RCC 7860 (cell line): Measurements from ENCODE around the gene PPM1M.

Experiments
- DNase-seq: peaks from one replicate; pipeline ENCODE4 v3.0.0-alpha.2; 2015; ENCODE audit warnings: low spot score
- FAIRE-seq: peaks from 2 replicates; lab custom pipeline; 2012; peaks lifted over from hg19 to GRCh38; lab: Jason Lieb, UNC

PPM1M gene

GRCh38 chr3:52243791-52244628 is 1.5 kb upstream of the PPM1M start:
- FAIRE-seq: no peak
- DNase-seq: peak; percentile 34

DNA sequence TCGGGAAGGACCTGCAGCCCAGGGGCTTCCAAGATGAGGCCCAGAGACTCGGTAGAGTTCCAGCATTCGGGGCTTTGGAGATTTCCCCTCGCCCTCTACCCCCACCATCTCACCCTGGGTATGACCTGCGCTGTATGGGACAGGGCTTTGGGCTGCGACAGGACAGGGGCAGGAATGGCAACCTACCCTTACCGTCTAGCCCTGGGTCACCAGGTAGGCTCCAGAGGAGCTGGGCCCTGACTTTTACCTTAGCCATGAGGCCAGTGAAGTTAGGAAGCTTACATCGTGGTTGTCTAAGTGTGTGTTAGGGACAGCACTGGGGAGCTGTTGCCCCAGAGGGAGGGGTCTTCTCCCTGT is 683 bp downstream of the PPM1M start:
- no peak for FAIRE-seq
- DNase-seq: no peak

DNA sequence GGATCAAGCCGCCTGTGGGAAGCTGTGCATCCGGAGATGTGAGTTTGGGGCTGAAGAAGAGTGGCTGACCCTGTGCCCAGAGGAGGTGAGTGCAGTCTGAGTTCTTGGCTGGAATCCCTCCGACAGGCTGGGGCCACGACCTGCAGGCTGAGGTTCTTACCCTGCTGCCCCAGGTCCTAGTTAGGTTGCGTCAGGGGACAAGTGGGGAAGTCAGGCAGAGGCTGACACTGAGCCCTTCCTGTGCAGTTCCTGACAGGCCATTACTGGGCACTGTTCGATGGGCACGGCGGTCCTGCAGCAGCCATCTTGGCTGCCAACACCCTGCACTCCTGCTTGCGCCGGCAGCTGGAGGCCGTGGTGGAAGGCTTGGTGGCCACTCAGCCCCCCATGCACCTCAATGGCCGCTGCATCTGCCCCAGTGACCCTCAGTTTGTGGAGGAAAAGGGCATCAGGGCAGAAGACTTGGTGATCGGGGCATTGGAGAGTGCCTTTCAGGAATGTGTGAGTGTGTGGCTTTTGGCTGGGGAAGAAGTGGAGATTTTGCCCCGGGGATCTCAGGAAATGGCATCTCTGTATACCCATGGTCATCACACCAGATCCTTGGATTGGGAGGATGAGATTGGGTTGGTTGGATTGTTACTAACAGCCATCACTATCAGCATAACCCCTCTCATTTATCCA is 1.3 kb downstream of the PPM1M start:
- DNase-seq (no peak), FAIRE-seq (no peak)

DNA sequence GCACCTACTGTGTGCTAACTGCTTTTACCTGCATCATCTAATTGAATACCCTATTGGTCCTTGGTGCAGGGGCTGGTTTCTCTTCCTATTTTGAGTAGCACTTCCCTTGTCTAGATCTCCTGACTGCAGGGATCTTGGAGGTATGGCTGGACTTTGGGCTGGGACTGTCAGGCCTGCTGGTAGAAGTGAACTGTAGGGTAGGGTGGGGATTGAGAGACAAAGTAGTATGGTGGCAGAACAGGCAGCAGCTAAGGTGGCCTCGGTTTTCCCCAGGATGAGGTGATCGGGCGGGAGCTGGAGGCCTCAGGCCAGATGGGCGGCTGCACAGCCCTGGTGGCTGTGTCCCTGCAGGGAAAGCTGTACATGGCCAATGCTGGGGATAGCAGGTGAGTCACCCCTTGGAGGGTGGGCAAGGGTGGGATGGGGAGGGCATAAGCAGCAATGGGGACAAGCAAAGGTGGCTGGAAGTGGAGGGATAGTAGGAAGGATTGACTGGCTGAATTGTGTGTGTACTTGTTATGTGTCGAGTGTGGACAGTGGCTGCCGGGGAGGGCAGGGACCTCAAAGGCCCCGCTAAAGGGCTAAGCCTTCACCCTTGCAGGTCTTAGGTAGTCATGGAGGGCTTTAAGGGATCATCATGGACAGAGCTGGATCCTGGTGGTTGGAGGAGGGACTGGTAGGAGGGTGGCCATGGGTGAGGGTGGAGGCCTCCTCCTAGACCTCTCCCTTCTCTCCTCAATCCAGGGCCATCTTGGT is 2.0 kb downstream of the PPM1M start:
- DNase-seq (no peak), FAIRE-seq (no peak)

DNA sequence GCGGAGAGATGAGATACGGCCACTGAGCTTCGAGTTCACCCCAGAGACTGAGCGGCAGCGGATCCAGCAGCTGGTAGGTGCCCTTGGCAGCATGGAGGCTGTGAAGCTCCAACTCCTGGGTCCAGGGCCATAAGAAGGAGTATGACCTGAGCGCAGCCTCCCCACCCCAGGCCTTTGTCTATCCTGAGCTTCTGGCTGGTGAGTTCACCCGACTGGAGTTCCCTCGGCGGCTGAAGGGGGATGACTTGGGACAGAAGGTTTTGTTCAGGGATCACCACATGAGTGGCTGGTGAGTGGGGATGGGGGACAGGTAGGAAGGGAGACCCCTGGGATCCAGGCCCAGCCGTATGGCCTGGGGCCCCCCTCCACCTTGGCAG is 2.6 kb downstream of the PPM1M start:
- FAIRE-seq (no peak), DNase-seq (no peak)

GRCh38 chr3:52248816-52249547 is 3.4 kb downstream of the PPM1M start:
- FAIRE-seq: no peak
- DNase-seq: no peak

DNA sequence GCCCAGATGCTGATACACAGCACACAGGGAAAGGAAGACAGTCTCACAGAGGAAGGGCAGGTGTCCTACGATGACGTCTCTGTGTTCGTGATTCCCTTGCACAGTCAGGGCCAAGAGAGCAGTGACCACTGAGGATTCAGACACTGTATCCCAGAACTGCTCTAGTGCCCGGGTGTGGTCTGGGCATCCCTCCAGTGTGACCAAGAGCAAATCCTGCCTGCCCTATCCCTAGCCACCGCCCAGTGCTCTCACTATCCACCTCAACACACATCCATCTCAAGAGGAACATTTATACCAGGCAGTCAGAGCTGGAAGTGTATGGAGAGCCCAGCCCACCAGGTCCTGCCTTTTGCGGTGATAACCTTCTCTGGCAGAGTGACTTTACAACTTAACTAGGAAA is 4.1 kb downstream of the PPM1M start:
- no peak for FAIRE-seq
- DNase-seq: no peak

GRCh38 chr3:52250122-52250521 is 4.6 kb downstream of the PPM1M start:
- DNase-seq: no peak
- FAIRE-seq: no peak

GRCh38 chr3:52253314-52254304 is 8.1 kb downstream of the PPM1M start:
- no peak for FAIRE-seq
- DNase-seq: peak; percentile 3

DNA sequence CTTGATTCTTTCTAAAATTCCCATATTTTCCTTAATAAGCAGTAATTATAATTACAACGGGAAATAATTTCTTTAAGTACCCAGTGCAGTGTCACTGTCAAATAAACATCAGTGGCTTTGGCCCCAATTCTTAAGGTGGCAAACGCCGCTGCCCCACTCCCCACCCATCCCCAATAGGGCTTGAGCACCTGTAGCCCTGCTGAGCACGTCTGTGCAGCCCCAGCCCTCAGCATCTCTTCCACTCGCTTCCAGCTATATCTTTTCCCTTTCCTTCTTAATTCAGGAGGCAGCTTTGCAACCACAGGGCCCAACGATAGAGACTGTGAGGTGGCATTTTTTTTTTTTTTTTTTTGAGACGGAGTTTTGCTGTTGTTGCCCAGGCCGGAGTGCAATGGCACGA is 9.0 kb downstream of the PPM1M start:
- DNase-seq (no peak), FAIRE-seq (no peak)

DNA sequence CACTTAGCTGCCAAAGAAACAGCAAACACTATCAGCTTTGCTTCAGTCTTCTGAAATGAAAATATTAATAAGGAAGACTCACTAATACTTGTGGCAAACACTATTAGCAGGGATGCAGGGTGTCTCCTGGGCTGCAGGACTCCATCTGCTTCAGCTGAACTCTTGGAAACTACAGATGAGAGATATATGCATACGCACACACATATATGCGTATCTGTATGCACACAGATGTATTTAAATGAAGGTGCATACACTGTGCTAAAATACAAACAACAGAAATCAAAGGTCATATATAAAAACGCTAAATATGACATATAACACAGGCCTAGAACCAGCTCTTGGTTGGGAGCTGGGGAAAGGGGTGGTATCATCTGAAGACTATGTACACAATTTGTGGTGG is 10.6 kb downstream of the PPM1M start:
- DNase-seq (no peak), FAIRE-seq (no peak)

DNA sequence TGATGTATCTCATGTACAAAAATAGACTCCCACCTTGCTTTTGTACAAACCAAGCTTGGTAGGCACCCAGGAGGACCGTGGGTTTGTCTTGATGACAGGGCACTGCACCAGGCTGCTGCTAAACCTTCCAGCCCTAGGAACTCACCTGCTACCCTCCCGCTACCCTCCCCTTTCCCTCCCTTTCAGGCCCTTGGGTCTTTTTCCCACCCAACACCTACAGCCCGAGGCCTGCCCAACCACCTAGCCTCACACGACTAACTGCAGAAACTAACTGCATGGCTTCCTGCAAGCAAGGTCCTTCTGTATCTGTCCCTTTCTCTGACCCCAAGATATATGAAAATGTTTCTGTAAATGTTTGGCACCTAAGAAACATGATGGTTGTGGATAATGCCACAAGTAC is 11.1 kb downstream of the PPM1M start:
- DNase-seq (no peak), FAIRE-seq (no peak)

DNA sequence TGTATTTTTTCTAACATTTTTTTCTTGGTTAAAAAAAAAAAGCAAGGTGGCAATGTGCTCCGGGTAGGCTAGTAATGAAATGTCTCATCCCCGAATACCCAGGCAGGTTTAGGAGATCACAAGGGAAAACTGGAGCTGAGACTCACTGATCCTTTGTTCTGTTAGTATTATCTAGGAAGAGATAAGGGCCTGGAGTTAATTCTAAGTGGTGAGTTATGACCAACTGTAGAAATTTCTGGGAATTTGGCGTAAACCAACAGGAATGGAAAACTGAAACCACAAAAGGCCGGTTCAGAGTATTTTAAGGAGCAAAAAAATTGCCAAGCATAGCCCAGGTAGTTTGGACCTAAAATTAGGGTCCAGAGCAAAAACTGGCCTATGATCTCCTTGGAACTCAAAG is 12.4 kb downstream of the PPM1M start:
- FAIRE-seq: no peak
- DNase-seq: no peak

- DNase-seq (no peak), FAIRE-seq (no peak)
These were observed 13.5 kb downstream of the PPM1M start for GRCh38 chr3:52259035-52259434.

DNA sequence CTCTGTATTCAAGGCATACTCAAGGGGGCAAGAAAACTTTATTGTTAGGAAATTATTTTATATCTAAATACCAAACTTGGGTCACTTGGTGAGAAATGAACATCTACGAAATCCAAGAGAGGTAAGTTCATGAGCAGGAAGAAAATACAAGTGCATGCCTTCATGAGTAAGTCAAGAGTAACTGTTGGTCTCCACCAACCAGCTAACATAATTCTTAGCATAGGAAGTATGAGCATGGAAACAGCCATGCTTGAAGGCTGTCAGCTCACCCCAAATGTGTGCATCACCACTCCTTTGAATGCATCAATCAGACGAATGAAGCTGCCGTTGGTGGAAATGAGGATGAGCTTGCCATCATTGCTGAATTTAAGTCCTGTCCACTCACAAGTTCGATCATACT is 13.9 kb downstream of the PPM1M start:
- FAIRE-seq (no peak), DNase-seq (no peak)

DNA sequence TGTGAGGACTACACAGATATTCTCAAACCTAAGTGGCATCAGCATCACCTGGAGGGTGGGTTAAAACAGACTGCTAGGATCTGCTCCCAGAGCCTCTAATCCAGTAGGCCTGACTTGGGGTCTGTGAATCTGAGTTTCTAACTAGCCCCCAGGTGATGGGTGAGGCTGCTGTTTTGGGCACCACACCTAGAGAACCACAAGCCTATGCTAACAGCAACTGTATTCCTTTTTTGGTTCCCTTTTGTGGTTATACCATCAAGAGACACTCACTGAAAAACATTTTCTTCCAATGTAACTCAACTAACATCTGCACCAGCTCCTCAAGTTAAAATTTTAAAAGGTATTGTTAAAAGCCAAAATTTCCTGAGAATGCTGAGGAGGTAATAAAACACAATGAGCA is 16.9 kb downstream of the PPM1M start:
- DNase-seq: no peak
- no peak for FAIRE-seq

- FAIRE-seq (no peak), DNase-seq (no peak)
These were observed 19.8 kb downstream of the PPM1M start for GRCh38 chr3:52265387-52265786.

DNA sequence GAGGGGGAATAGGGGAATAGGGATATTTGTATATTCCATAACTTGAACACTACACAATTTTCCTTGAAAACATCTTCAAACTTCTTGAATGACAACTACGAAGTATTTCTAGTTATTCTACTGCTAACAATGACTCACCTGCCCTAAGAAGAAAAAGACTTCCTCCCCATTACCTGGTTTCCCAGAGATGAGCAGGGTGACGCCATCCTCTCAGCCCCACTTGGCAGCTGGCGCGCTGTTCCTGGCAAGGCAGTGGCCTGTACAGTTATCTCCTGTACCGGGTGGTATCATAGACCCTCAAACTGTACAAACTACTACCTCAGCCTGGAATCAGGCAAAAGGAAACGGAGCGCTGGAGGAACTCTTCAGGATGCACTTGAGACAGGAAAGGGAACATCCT is 22.5 kb downstream of the PPM1M start:
- no peak for DNase-seq
- no peak for FAIRE-seq

DNA sequence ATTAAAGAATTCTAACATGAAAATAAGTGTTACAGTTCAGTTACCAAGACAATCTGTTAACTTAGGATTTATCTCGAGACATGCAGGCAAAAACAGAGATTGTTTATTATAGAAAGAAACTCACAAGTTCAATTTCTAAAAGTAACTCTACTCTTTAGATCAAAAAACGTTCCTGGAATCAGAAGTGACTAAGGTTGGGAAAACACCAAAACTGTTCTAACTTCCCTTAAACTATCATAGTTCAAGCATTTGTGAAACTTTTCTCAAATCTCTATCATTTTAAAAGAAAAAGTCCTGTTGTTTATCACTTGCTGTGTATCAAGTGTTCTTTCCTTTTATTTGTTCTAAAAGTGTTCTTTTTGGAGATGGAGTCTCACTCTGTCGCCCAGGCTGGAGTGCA is 24.2 kb downstream of the PPM1M start:
- DNase-seq (no peak), FAIRE-seq (no peak)

- DNase-seq (no peak), FAIRE-seq (no peak)
These were observed 24.7 kb downstream of the PPM1M start for GRCh38 chr3:52270252-52270754.
